OCI-LY1 (cell line): ENCODE results near the gene ANO2.

Experiments used
- EZH2 ChIP-seq: fragments of 200-600 bp; sonication (generic), shearing (Covaris generic); IDR thresholded peaks from 2 replicates; pipeline ENCODE4 v1.8.0; 2017; ENCODE audit warnings: borderline replicate concordance, mixed run types, mild to moderate bottlenecking, antibody characterized with exemption, low read length, moderate library complexity, mixed read lengths
- TF ChIP-seq, protein P1 (sequence below): fragments of 200-600 bp; sonication (generic), shearing (Covaris generic); IDR thresholded peaks from 2 replicates; pipeline ENCODE4 v1.5.1; 2017; ENCODE audit warnings: mild to moderate bottlenecking, antibody characterized with exemption, low read length, moderate library complexity, mixed read lengths

DNA sequence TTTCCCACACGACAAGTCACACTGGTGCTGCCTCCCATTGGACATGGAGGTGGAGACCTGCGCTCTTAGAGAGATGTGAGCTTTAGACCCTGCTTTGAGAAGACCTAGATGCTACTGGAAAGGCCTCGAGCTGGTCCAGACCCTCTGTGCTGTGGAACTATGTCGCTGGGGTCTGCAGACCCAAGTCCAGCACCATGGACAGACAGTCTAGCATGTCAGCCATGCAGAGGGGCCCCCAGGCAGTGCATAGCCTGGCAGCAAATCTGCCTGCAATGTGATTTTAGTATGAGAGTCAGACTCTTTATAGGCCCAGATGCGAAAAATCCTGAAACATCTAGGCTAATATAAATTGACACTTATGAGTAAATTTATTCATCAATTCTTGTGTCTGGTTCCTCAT lies 371.7 kb downstream of the ANO2 start:
- TF ChIP-seq EZH2 = no peak
- TF ChIP-seq, protein P1, sequence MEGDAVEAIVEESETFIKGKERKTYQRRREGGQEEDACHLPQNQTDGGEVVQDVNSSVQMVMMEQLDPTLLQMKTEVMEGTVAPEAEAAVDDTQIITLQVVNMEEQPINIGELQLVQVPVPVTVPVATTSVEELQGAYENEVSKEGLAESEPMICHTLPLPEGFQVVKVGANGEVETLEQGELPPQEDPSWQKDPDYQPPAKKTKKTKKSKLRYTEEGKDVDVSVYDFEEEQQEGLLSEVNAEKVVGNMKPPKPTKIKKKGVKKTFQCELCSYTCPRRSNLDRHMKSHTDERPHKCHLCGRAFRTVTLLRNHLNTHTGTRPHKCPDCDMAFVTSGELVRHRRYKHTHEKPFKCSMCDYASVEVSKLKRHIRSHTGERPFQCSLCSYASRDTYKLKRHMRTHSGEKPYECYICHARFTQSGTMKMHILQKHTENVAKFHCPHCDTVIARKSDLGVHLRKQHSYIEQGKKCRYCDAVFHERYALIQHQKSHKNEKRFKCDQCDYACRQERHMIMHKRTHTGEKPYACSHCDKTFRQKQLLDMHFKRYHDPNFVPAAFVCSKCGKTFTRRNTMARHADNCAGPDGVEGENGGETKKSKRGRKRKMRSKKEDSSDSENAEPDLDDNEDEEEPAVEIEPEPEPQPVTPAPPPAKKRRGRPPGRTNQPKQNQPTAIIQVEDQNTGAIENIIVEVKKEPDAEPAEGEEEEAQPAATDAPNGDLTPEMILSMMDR = no peak
